SH-SY5Y (cell line): ENCODE measurements around the gene FCN1.

ENCODE experiments used
- GATA2 ChIP-seq: IDR thresholded peaks from 2 replicates; pipeline ENCODE4 v1.6.1; 2011; ENCODE audit warnings: mild to moderate bottlenecking, low read depth, low read length
- GATA3 ChIP-seq: IDR thresholded peaks from 2 replicates; pipeline ENCODE4 v1.6.1; 2011; ENCODE audit warnings: low read depth, mild to moderate bottlenecking, low read length, moderate library complexity

DNA sequence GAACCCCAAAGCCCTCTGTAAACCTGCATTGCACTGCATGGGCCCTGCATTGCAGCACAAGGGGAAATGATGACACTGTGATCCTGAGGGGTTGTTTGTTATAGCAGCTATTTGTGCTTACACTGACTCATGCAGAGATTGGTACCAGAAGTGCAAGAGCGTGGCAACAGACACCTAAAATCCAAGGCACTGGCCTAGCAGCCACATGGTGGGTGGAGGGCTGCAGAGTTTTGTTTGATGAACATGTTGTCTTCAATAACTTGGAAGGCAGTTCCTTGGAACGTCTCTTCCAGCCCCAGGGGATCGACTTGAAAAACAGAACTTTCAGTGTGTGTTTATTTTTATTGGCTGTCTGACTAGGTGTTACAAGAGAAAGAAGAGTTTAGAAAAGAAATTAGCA, 22.6 kb downstream of the FCN1 start:
- no peak for TF ChIP-seq GATA3
- no peak for TF ChIP-seq GATA2
